AG04450 (cell line): ENCODE measurements around the gene TLCD4. TPM values are rescaled to one million over a fixed set of nuclear protein-coding genes. Genes with fewer than 3 reads are reported as not detected.

ENCODE experiments used
- CTCF ChIA-PET: fragments of 300-600, 350-600 bp; formaldehyde crosslinking; extraction: SDS; loops from one replicate; lab custom pipeline; 2022; ENCODE audit warnings: antibody characterized with exemption, inconsistent platforms; lab: Charles Lee
- POLR2A ChIA-PET: fragments of 350-600 bp; formaldehyde crosslinking; extraction: SDS; loops from one replicate; lab custom pipeline; 2021; ENCODE audit warnings: antibody characterized with exemption, inconsistent platforms; lab: Yijun Ruan, JAX
- DNase-seq: peaks from one replicate; pipeline ENCODE4 v3.0.0-alpha.2; 2011; ENCODE audit warnings: low read depth, low spot score
- H3K27ac ChIP-seq: one replicate; pipeline ENCODE4 v1.5.1; 2012; ENCODE audit warnings: low read depth, low read length, control low read depth
- H3K27me3 ChIP-seq: one replicate; pipeline ENCODE4 v1.6.0; 2012; ENCODE audit warnings: low read length; ENCODE audit not compliant: control insufficient read depth, insufficient read depth
- H3K4me3 ChIP-seq: 2 replicates; pipeline ENCODE4 v1.5.1; 2011; ENCODE audit warnings: mild to moderate bottlenecking, low read depth, low read length, control low read depth
- H3K9me3 ChIP-seq: 2 replicates; pipeline ENCODE4 v1.5.1; 2012; ENCODE audit warnings: low read length; ENCODE audit not compliant: control insufficient read depth, insufficient read depth
- CTCF ChIP-seq: IDR thresholded peaks from 2 replicates; pipeline ENCODE4 v1.5.1; 2011; ENCODE audit warnings: low read depth, low read length, control low read depth, inconsistent platforms
- polyA plus RNA-seq: library from polyadenylated mRNA; depleted of rRNA; stranded (reverse); fragments of >200 nt; gene quantifications from 2 replicates; pipeline ENCODE4 v1.2.3, GENCODE V29; 2011

TLCD4 gene
- polyA plus RNA-seq, 1 experiment, result 0.98 TPM

DNA sequence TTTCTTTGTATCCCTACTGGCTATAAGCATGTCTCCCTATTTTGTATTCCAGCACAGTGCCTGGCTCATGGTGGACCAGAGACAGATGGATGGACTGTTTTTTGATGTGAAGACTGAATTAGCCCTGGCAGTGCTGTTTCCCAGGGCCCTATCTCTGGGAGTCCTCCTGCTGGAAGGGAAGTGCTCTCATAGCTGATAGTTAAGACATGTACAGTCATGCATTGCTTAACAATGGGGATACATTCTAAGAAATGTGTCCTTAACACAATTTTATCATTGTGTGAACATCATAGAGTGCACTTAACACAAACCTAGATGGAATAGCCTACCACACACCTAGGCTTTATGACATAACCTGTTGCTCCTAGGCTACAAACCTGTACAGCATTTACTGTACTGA, 21.1 kb downstream of the TLCD4 start:
- ChIA-PET CTCF (no interaction called here), POLR2A (no interaction called here)
- no peak for TF ChIP-seq CTCF
- DNase-seq, result no peak
- Histone ChIP-seq H3K27ac (no peak overlapping the region), H3K9me3 (no peaks in the 10 kb centered on the region), H3K4me3 (no peak overlapping the region), H3K27me3 (peaks cover 4% of the 10 kb centered on the region)

DNA sequence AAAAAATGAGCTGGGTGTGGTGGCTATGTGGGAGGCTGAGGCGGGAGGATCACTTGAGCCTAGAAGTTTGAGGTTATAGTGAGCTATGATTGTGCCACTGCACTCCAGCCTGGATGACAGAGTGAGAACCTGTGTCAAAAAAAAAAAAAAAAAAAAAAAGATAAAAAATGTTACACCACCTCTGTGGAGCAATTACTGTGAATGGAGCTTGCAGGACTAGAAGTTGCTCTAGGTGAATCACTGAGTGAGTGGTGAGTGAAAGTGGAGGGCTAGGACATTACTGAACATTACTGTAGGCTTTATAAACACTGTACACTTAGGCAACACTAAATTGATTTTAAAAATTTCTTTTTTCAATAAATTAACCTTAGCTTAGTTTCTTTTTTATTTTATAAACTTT, 21.9 kb downstream of the TLCD4 start:
- Histone ChIP-seq H3K27ac (no peak overlapping the region), H3K27me3 (peaks cover 4% of the 10 kb centered on the region), H3K4me3 (no peak overlapping the region), H3K9me3 (no peaks in the 10 kb centered on the region)
- no peak for TF ChIP-seq CTCF
- POLR2A ChIA-PET, result interaction anchor here (0.6 to 0.7 kb wide), 2 partner anchors 94 to 1056 kb away, joined by 4 to 6 read pairs; no protein-coding TSS in a partner anchor
- CTCF ChIA-PET, result interaction anchor here (1.0 kb wide), 1 partner anchor 96 kb away, joined by 4 read pairs; no protein-coding TSS in a partner anchor
- DNase-seq, result no peak

DNA sequence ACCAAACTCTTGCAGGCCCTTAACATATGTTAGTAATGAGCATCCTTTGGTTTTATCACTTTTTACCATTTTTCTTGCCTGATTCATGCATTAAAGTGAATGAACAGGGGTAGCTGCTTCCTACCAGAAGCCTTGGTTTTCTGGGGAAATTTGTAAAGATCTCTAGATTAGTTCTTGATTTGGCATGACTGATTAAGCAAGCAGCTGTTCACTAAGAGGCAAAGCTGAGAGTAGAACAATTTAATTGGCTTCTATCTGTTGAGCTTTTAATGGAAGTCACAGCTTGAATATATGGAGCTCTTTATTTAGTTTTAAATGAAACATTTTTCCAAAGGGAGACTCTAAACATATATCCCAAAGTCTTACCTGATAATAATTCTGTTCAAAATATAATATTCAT, 23.6 kb downstream of the TLCD4 start:
- TF ChIP-seq CTCF, result no peak
- DNase-seq, result no peak
- ChIA-PET POLR2A (no interaction called here), CTCF (interaction anchor here (0.6 kb wide), 1 partner anchor 93 kb away, joined by 3 read pairs; no protein-coding TSS in a partner anchor)
- no peaks in the 10 kb centered on the region for H3K9me3 ChIP-seq
- no peak overlapping the region for H3K27ac ChIP-seq
- H3K27me3 ChIP-seq, result no peaks in the 10 kb centered on the region
- no peak overlapping the region for H3K4me3 ChIP-seq

DNA sequence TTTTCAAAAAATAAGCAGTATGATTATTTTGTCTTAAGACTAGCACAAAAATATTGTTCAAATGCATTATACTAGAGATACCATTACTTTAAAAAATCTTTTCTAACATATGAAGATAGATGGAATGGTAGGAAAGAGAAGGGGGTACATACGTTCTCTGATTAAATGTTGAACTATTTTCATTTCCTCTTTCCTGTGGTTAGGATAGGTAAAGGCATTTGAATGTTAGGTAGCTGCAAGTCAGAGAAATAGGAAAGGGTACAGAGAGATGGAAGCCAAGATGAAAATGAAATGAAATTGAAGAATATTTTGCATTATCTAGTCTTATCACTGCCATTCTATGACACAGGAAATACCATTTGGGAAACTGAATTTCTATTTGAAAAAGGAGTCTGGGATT, 28.3 kb downstream of the TLCD4 start:
- DNase-seq, result no peak
- no peak overlapping the region for H3K27ac ChIP-seq
- CTCF ChIA-PET, result no interaction called here
- H3K9me3 ChIP-seq, result no peaks in the 10 kb centered on the region
- POLR2A ChIA-PET, result no interaction called here
- no peak for TF ChIP-seq CTCF
- no peaks in the 10 kb centered on the region for H3K27me3 ChIP-seq
- no peak overlapping the region for H3K4me3 ChIP-seq

DNA sequence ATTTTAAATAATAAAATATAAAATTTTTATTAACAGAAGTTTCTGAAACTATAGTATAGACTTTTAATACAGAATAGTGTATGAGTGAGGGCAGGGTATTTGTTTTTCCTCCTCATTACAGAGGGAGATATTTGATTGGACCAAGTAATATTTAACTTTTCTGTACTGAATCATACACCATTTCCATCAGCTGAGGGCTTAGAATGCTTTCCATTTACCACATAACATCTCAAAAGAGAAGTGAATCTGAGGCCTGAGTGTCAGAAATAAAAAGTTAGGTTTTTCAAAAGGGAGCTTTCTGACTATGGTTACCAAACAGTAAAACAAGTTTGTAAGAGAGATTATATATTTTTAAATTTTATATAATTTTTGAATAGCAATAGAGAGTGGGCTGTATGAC, 29.5 kb downstream of the TLCD4 start:
- no peak for TF ChIP-seq CTCF
- no peaks in the 10 kb centered on the region for H3K27me3 ChIP-seq
- POLR2A ChIA-PET, result no interaction called here
- H3K4me3 ChIP-seq, result no peak overlapping the region
- DNase-seq, result no peak
- H3K27ac ChIP-seq, result no peak overlapping the region
- CTCF ChIA-PET, result interaction anchor here (1.5 kb wide), 1 partner anchor 87 kb away, joined by 6 read pairs; the partner anchor contains the start of gene RWDD3
- no peaks in the 10 kb centered on the region for H3K9me3 ChIP-seq
